Ascending aorta (tissue), 2 donors: Measurements from ENCODE around the gene PLXNA1. TPM values are rescaled to one million over a fixed set of nuclear protein-coding genes. Genes with fewer than 3 reads are reported as not detected.

ENCODE experiments used
- DNase-seq, 2 donors: peaks; one replicate each; pipeline ENCODE4 v3.0.0-alpha.2; 2019; ENCODE audit warnings: low spot score in 2 of 2
- H3K27ac ChIP-seq, 2 donors: fragments of 200-600 bp; sonication (generic); one replicate each; pipeline ENCODE4 v1.5.1; 2016 to 2017; ENCODE audit warnings: mild to moderate bottlenecking in 1 of 2
- H3K27me3 ChIP-seq: fragments of 200-600 bp; sonication (generic); one replicate; pipeline ENCODE4 v1.5.1; 2017
- H3K36me3 ChIP-seq, 2 donors: fragments of 200-600 bp; sonication (generic); one replicate each; pipeline ENCODE4 v1.5.1; 2016
- H3K4me1 ChIP-seq, 2 donors: fragments of 200-600 bp; sonication (generic); one replicate each; pipeline ENCODE4 v1.5.1; 2016 to 2017; ENCODE audit warnings: mild to moderate bottlenecking in 1 of 2
- H3K4me3 ChIP-seq, 2 donors: fragments of 200-600 bp; sonication (generic); one replicate each; pipeline ENCODE4 v1.5.1; 2016 to 2017; ENCODE audit warnings: mild to moderate bottlenecking in 1 of 2
- H3K9me3 ChIP-seq, 2 donors: fragments of 200-600 bp; sonication (generic); one replicate each; pipeline ENCODE4 v1.5.1; 2016
- intact Hi-C: fragments of 100-400 bp; cut with DNase I; formaldehyde crosslinking; loops from one replicate; pipeline ENCODE4 v1.15.1; 2023
- total RNA-seq: library from RNA; depleted of rRNA; stranded (reverse); fragments of >200 nt; gene quantifications from one replicate; pipeline ENCODE4 v1.1.0, GENCODE V29; 2016
- TF ChIP-seq, protein P1 (sequence below), 3 experiments: fragments of 200-600 bp in 2 of 3; fragments of 450-650 bp in 1 of 3; sonication (generic) in 2 of 3; IDR thresholded peaks; one replicate each; pipeline ENCODE4 v1.5.1; 2016 to 2019; ENCODE audit warnings: antibody characterized with exemption in 3 of 3, mild to moderate bottlenecking in 1 of 3, moderate library complexity in 1 of 3

Gene PLXNA1
- total RNA-seq, 1 donor from 2014 or later = 79.8 TPM

GRCh38 chr3:126970921-126971320 lies 12.0 kb upstream of the PLXNA1 start:
- TF ChIP-seq, protein P1, sequence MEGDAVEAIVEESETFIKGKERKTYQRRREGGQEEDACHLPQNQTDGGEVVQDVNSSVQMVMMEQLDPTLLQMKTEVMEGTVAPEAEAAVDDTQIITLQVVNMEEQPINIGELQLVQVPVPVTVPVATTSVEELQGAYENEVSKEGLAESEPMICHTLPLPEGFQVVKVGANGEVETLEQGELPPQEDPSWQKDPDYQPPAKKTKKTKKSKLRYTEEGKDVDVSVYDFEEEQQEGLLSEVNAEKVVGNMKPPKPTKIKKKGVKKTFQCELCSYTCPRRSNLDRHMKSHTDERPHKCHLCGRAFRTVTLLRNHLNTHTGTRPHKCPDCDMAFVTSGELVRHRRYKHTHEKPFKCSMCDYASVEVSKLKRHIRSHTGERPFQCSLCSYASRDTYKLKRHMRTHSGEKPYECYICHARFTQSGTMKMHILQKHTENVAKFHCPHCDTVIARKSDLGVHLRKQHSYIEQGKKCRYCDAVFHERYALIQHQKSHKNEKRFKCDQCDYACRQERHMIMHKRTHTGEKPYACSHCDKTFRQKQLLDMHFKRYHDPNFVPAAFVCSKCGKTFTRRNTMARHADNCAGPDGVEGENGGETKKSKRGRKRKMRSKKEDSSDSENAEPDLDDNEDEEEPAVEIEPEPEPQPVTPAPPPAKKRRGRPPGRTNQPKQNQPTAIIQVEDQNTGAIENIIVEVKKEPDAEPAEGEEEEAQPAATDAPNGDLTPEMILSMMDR (IDR thresholded peaks at IDR 0.05) = no peak
- intact Hi-C loops = no loop called here

DNA sequence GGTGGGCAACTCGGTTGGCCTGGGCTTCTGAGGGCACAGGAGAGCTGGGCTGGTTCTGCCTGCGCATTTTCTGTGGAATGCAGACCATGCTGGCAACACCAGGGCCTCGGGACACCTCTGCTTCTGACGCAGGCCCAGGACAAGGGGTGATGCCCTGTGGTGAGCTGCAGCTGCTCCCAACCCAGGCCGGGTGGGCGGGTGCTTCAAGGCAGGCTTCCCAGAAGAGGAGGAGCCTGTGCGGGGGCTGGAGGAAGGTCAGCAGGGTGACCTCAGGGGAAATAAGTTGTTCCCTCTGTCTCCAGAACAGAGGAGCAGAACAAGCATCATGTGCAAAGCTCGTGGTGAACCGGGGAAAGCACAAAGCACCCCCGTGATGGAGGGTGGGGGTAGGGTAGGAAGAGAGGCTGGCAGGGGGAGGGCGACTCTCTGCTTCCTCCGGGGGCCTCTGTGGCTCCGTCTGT lies 11.0 kb upstream of the PLXNA1 start:
- peak; percentile 72 to 90 for DNase-seq
- intact Hi-C loops = no loop called here
- Histone ChIP-seq H3K4me1 (peaks cover 0 to 2% of the 10 kb centered on the region in 2 donors), H3K9me3 (peaks cover 0 to 8% of the 10 kb centered on the region in 2 donors), H3K27me3 (no peaks in the 10 kb centered on the region), H3K4me3 (no peak overlapping the region), H3K27ac (no peak overlapping the region), H3K36me3 (no peaks in the 10 kb centered on the region)
- TF ChIP-seq, protein P1 (IDR thresholded peaks at IDR 0.05) = no peak

More at GRCh38 chr3:126970921-126971320, 12.0 kb upstream of the PLXNA1 start:
- no peaks in the 10 kb centered on the region for H3K27me3 ChIP-seq
- H3K9me3 ChIP-seq = peaks cover 0 to 8% of the 10 kb centered on the region in 2 donors
- H3K4me1 ChIP-seq = peaks cover 0 to 2% of the 10 kb centered on the region in 2 donors
- no peak overlapping the region for H3K27ac ChIP-seq
- no peak for DNase-seq
- H3K36me3 ChIP-seq = no peaks in the 10 kb centered on the region
- H3K4me3 ChIP-seq = no peak overlapping the region

DNA sequence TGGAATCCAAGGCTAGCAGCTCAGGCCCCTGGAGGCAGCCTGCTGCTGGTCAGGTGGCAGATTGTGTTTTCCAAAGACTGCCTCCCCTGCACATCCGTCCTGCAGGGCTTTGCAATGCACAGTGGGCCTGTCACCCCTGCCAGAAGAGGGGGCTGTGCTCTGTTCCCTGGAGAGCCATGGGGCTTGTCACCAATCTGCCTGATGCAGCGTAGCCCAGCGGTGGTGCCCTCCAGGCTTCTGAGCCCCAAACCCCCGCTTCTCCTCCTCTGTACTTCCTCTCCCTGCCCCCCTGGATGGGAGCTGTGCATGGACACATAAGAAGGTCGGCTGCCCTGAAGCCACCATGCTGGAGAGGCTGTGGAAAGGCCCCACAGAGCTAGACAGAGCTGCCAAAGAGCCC lies 10.0 kb upstream of the PLXNA1 start:
- no peak for DNase-seq
- intact Hi-C loops = no loop called here
- H3K9me3 ChIP-seq = peaks cover 0 to 8% of the 10 kb centered on the region in 2 donors
- no peak overlapping the region for H3K27ac ChIP-seq
- peaks cover 0 to 2% of the 10 kb centered on the region in 2 donors for H3K4me1 ChIP-seq
- H3K27me3 ChIP-seq = no peaks in the 10 kb centered on the region
- TF ChIP-seq, protein P1 (IDR thresholded peaks at IDR 0.05) = no peak
- no peaks in the 10 kb centered on the region for H3K36me3 ChIP-seq
- no peak overlapping the region for H3K4me3 ChIP-seq

DNA sequence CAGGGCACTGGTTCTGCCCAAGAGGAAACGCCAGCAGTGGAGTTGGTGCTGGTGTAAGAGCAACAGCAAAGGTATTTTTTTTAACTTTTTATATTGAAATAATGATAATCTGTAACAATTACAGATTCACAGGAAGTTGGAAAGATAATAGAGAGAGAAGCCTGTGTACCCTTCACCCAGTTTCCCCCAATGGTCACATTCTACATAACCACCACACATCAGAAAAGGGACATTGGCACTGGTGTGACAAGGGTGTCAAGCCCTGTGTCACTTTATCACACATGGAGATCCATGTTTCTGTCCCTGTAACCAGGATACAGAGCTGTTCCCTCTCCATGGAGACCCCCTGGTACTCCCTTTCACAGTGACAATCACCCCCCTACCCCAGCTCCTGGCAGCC lies 9.1 kb upstream of the PLXNA1 start:
- intact Hi-C loops = no loop called here
- no peak for DNase-seq
- Histone ChIP-seq H3K36me3 (no peaks in the 10 kb centered on the region), H3K4me1 (peaks cover 0 to 2% of the 10 kb centered on the region in 2 donors), H3K4me3 (no peak overlapping the region), H3K27me3 (no peaks in the 10 kb centered on the region), H3K9me3 (peaks cover 0 to 8% of the 10 kb centered on the region in 2 donors), H3K27ac (no peak overlapping the region)
- TF ChIP-seq, protein P1 (IDR thresholded peaks at IDR 0.05) = no peak

DNA sequence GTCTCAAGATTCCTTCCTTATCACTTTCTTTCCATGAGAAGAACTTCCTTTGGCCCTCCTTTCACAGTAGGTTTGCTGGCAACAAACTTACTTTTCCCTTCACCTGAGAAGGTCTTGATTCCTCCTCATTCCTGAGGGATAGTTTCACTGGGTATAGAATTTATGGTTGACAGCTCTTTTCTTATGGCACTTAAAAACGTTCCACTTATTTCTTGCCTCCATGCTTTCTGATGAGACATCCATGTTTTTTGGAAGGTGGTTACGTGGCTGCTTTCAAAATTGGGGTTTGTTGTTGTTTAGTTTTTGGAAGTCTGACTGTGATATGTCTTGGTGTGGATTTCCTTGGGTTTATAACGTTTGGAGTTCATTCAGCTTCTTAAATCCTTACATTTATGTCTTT lies 8.2 kb upstream of the PLXNA1 start:
- intact Hi-C loops = no loop called here

More for the DNA sequence above, 8.2 kb upstream of the PLXNA1 start:
- Histone ChIP-seq H3K4me1 (peaks cover 0 to 2% of the 10 kb centered on the region in 2 donors), H3K9me3 (peaks cover 0 to 8% of the 10 kb centered on the region in 2 donors), H3K27ac (no peak overlapping the region), H3K4me3 (no peak overlapping the region), H3K27me3 (no peaks in the 10 kb centered on the region), H3K36me3 (no peaks in the 10 kb centered on the region)
- TF ChIP-seq, protein P1 (IDR thresholded peaks at IDR 0.05) = no peak
- DNase-seq = no peak
